Ramos (cell line): ENCODE measurements around the gene MFSD6L.

ENCODE experiments used
- in situ Hi-C: fragments of 300-500 bp; cut with MboI; formaldehyde crosslinking; loops from one replicate; pipeline ENCODE4 v1.14.3; 2022; ENCODE audit warnings: low sequenced_read_pairs; ENCODE audit not compliant: unreplicated experiment

The MFSD6L gene

GRCh38 chr17:8749616-8750015 is 49.5 kb downstream of the MFSD6L start:
- in situ Hi-C loops, result loop anchor here (10.0 to 25.0 kb wide), 2 partner anchors 335 to 687 kb away; no protein-coding TSS in a partner anchor

- in situ Hi-C loops, result loop anchor here (10.0 to 25.0 kb wide), 2 partner anchors 333 to 685 kb away; no protein-coding TSS in a partner anchor
Measured at GRCh38 chr17:8747742-8748141, 51.4 kb downstream of the MFSD6L start.
